C4-2B (cell line): Measurements from ENCODE around the gene ACBD6.

ENCODE experiments used
- H3K27ac ChIP-seq: fragments of 450-650 bp; 2 replicates; pipeline ENCODE4 v1.5.1; 2017
- ZFX ChIP-seq: fragments of 450-650 bp; IDR thresholded peaks from 2 replicates; pipeline ENCODE4 v1.6.1; 2017
- TF ChIP-seq, protein P1 (sequence below): fragments of 450-650 bp; conservative IDR thresholded peaks from 2 replicates; pipeline ENCODE4 v1.5.1; 2017; ENCODE audit warnings: mild to moderate bottlenecking

ACBD6 gene

DNA sequence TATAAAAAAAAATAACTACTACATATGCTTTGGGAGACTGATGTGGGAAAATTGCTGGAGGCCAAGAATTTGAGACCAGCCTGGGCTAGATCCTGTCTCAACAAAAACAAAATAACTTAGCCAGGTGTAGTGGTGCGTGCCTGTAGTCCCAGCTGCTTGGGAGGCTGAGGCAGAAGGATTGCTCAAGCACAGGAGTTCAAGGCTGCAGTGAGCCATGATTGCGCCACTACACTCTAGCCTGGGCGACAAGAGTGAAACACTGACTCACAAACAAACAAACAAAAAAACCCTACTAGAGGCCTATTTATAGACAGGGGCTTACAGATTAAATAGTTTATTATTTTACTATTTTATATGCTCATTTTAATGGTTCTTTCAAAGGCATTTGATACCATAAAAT is 192.3 kb downstream of the ACBD6 start:
- no peak overlapping the region for H3K27ac ChIP-seq
- TF ChIP-seq, protein P1, sequence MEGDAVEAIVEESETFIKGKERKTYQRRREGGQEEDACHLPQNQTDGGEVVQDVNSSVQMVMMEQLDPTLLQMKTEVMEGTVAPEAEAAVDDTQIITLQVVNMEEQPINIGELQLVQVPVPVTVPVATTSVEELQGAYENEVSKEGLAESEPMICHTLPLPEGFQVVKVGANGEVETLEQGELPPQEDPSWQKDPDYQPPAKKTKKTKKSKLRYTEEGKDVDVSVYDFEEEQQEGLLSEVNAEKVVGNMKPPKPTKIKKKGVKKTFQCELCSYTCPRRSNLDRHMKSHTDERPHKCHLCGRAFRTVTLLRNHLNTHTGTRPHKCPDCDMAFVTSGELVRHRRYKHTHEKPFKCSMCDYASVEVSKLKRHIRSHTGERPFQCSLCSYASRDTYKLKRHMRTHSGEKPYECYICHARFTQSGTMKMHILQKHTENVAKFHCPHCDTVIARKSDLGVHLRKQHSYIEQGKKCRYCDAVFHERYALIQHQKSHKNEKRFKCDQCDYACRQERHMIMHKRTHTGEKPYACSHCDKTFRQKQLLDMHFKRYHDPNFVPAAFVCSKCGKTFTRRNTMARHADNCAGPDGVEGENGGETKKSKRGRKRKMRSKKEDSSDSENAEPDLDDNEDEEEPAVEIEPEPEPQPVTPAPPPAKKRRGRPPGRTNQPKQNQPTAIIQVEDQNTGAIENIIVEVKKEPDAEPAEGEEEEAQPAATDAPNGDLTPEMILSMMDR = no peak
- no peak for TF ChIP-seq ZFX

DNA sequence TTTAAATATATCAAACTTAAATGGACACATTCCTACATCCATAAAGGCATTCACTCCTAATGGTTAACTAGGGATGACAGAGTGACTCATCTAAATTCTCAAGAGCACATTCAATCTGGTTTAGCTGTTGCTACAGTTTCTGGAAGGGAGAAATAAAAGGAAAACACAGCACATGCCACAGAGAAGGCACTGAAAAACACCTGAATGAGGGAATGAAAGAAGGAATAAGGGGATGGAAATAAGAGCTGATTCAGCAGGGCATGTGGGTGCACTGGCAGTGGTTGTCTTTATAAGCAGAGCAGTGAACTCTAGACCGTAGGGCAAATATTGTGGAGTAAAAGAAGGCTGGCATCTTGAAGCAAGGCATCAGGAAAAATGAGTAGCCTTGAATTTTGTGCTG is 193.0 kb downstream of the ACBD6 start:
- no peak for TF ChIP-seq ZFX
- TF ChIP-seq, protein P1 = no peak
- H3K27ac ChIP-seq = no peak overlapping the region

GRCh38 chr1:180301135-180301742 is 201.1 kb downstream of the ACBD6 start:
- no peak overlapping the region for H3K27ac ChIP-seq
- no peak for TF ChIP-seq ZFX
- TF ChIP-seq, protein P1 = no peak

DNA sequence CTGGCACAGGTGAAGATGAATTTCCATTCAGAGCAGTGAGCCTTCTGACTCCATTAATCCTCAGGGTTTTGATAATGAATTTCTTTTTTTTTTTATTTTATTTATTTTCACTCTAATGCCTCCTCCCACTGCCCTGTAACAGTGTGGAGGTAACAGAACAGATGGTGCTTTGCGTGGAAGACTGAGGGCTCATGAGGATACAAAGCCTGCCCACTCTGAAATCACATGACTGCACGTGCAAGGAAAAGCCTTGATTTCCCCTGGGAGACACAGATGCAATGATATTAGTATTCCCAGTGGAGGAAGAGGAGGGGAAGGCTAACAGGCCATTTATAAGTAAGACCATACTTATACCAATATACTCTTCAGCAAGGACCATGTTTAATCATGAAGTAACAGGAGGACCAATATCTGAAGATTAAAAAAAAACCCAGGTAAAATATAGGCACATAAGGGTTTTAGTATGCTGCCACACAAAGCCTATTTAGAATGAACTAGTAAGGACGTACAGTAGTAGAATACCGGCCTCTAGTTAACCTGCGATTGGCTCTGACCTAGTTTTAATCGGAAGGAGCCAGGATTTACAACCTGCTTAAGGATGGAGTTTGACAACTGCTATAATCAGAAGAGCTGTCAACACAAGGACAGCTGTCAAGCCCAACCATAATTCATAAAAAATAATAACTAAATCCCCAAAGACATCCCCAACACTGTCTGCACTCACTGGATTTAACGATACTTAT is 202.7 kb downstream of the ACBD6 start:
- no peak overlapping the region for H3K27ac ChIP-seq
- TF ChIP-seq ZFX = no peak
- TF ChIP-seq, protein P1 = no peak

DNA sequence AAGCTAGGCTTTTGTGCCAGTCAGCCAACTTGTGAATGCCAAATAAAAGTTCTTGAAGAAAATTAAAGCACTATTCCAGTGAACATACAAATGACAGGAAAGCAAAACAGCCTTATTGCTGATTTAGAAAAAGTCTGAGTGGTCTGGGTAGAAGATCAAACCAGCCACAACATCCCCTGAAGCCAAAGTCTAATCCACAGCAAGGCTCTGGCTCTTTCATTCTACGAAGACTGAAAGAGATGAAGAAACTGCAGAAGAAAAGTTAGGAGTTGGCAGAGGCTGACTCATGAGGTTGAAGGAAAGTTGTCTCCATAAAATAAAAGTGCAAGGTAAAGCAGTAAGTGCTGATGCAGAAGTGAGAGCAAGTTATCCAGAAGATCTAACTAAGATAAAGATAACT is 206.4 kb downstream of the ACBD6 start:
- no peak for TF ChIP-seq ZFX
- TF ChIP-seq, protein P1 = no peak
- no peak overlapping the region for H3K27ac ChIP-seq

DNA sequence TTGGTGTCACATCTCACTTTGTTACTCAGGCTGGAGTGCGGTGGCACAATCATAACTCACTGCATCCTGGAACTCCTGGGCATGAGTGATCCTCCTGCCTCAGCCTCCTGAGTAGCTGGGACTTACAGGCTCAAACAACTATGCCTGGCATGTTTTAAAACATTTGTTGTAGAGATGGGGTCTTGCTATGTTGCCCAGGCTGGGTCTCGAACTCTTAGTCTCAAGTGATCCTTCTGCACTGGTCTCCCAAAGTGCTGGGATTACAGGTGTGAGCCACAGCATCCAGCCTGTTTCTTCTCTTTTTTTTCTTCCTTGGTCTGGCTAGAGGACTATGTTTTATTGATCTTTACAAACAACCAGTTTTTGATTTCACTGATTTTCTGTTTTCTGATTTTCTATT is 207.7 kb downstream of the ACBD6 start:
- H3K27ac ChIP-seq = no peak overlapping the region
- TF ChIP-seq, protein P1 = no peak
- no peak for TF ChIP-seq ZFX

DNA sequence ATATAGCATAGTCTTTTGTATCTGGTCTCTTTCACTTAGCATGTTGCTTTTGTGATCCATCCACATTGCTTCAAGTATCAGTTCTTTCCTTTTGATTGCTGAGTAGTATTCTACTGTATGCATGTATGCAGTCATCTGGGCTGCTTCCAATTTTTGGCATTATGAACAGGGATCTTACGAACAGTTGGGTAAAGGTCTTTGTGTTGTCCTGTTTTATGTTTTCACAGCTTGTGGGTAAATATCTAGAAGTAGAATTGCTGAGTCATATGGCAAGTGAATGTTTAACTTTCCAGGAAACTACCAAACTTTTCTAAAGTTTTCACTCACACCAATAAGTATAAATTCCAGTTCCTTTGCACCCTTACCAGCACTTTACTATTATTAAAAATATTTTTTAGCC is 211.4 kb downstream of the ACBD6 start:
- TF ChIP-seq, protein P1 = no peak
- no peak for TF ChIP-seq ZFX
- H3K27ac ChIP-seq = no peak overlapping the region
